ENCODE results near the gene RBM27. TPM values are rescaled to one million over a fixed set of nuclear protein-coding genes. Genes with fewer than 3 reads are reported as not detected.

RBM27 gene, protein sequence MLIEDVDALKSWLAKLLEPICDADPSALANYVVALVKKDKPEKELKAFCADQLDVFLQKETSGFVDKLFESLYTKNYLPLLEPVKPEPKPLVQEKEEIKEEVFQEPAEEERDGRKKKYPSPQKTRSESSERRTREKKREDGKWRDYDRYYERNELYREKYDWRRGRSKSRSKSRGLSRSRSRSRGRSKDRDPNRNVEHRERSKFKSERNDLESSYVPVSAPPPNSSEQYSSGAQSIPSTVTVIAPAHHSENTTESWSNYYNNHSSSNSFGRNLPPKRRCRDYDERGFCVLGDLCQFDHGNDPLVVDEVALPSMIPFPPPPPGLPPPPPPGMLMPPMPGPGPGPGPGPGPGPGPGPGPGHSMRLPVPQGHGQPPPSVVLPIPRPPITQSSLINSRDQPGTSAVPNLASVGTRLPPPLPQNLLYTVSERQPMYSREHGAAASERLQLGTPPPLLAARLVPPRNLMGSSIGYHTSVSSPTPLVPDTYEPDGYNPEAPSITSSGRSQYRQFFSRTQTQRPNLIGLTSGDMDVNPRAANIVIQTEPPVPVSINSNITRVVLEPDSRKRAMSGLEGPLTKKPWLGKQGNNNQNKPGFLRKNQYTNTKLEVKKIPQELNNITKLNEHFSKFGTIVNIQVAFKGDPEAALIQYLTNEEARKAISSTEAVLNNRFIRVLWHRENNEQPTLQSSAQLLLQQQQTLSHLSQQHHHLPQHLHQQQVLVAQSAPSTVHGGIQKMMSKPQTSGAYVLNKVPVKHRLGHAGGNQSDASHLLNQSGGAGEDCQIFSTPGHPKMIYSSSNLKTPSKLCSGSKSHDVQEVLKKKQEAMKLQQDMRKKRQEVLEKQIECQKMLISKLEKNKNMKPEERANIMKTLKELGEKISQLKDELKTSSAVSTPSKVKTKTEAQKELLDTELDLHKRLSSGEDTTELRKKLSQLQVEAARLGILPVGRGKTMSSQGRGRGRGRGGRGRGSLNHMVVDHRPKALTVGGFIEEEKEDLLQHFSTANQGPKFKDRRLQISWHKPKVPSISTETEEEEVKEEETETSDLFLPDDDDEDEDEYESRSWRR
- 17.7 TPM for total RNA-seq
- long read RNA-seq, partial matches to known transcripts, result 1 of 5 reads
- long read RNA-seq, other reads (novel, unspliced or antisense), result 4 of 5 reads

DNA sequence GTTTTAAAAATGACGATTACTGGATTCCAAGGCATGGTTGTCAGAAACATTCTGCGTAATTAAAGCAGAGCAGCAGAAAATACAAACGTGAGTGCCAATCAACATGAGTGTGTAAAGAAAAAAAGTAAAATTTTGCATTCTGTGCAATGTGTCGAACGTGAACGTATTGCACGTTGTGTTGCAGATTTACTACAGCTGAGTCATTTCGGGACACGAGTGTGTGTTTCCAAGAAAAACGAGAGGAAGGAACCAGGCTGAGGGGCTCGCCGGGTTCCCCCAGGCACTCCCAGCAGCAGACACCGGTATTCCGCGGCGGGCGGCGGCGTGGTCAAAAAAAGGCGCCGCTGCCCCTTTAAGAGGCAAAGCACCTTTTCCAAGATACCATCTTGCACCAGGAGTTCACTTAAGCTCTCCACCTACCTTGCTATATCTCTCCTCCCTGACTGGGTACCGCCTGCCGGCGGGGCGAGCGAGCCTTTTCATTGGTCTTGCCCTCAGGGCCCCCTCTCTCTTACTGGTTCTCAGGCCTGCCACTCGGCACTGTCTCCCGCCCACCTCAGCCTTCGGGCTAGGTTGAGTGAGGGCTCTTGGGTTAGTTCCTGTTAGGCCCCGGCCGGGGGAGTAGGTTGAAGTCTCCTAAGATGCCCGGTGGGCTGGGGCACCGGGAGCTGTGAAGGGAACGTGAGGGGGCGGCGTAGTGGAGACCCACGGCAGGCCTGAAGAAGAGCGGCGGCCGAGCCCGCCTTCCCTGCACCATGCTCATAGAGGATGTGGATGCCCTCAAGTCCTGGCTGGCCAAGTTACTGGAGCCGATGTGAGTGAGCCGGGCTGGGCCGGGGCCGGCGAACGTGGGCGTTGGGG, at the start of gene RBM27:
RBM27 (plus strand) TSS at position 595 of the 861 bp plus-strand sequence; CDS start at position 756, 161 bp downstream.
- DNase-seq, result peak; percentile 97
- ATAC-seq, result peak; percentile 100
- no peaks in the 10 kb centered on the region for H3K9me3 ChIP-seq
- intact Hi-C loops (cut with DNase I), result no loop called here
- no peaks in the 10 kb centered on the region for H3K27me3 ChIP-seq
- H3K27ac ChIP-seq, result peak within 1 kb of the TSS; percentile 78
- TF ChIP-seq, protein P1, sequence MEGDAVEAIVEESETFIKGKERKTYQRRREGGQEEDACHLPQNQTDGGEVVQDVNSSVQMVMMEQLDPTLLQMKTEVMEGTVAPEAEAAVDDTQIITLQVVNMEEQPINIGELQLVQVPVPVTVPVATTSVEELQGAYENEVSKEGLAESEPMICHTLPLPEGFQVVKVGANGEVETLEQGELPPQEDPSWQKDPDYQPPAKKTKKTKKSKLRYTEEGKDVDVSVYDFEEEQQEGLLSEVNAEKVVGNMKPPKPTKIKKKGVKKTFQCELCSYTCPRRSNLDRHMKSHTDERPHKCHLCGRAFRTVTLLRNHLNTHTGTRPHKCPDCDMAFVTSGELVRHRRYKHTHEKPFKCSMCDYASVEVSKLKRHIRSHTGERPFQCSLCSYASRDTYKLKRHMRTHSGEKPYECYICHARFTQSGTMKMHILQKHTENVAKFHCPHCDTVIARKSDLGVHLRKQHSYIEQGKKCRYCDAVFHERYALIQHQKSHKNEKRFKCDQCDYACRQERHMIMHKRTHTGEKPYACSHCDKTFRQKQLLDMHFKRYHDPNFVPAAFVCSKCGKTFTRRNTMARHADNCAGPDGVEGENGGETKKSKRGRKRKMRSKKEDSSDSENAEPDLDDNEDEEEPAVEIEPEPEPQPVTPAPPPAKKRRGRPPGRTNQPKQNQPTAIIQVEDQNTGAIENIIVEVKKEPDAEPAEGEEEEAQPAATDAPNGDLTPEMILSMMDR (IDR thresholded peaks at IDR 0.05), result no peak
- H3K4me3 ChIP-seq, result peak within 1 kb of the TSS; percentile 81
- H3K4me1 ChIP-seq, result peaks cover 28% of the 10 kb centered on the region
- H3K36me3 ChIP-seq, result no peaks in the 10 kb centered on the region

DNA sequence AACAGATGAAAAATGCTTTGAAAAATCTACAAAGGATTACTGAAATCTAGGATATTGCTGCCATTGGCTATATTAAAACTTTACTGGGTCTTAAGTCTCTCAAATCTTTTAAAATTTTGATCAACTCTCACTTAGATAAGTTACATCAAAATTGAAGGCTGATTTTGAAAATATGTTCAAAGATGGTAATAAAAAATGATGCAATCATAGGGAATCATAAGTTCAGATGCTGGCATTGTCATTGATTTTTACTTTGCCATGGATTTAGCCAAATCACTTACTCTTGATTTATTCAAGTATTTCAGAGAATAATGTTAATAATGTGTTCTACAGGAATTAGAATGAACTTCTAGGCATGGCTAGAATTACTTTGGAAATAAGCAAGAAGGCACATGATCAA, 45.1 kb upstream of the RBM27 start:
- TF ChIP-seq, protein P1 (IDR thresholded peaks at IDR 0.05), result no peak
- peaks cover 96% of the 10 kb centered on the region for H3K36me3 ChIP-seq
- DNase-seq (no peak), ATAC-seq (no peak)
- no peak overlapping the region for H3K4me3 ChIP-seq
- H3K27me3 ChIP-seq, result no peaks in the 10 kb centered on the region
- no peak overlapping the region for H3K27ac ChIP-seq
- H3K4me1 ChIP-seq, result no peaks in the 10 kb centered on the region
- H3K9me3 ChIP-seq, result no peaks in the 10 kb centered on the region
- intact Hi-C loops (cut with DNase I), result no loop called here

DNA sequence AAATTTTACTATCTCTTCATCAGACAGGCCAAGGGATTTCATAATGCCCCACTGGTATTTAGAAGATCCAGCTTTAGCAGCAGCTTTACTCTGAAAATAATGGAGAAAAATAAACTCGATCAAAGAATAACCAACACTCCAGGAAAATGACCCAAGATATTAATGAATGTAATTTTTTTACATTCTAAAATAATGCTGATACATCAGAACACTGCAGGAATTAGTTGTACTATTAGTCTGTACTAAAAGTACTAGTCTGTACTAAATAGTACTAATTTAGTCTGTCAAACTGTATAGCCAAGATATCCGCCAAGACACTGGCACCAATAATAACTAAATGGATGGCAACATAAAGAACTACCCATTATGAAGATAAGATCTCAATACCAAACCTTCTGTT, 39.0 kb upstream of the RBM27 start:
- ATAC-seq (no peak), DNase-seq (no peak)
- Histone ChIP-seq H3K4me1 (no peaks in the 10 kb centered on the region), H3K27me3 (no peaks in the 10 kb centered on the region), H3K27ac (no peak overlapping the region), H3K9me3 (no peaks in the 10 kb centered on the region), H3K36me3 (peaks cover 98% of the 10 kb centered on the region), H3K4me3 (no peak overlapping the region)
- TF ChIP-seq, protein P1 (IDR thresholded peaks at IDR 0.05), result no peak
- intact Hi-C loops (cut with DNase I), result loop anchor here (10.0 kb wide), 1 partner anchor 100 kb away; no protein-coding TSS in a partner anchor

DNA sequence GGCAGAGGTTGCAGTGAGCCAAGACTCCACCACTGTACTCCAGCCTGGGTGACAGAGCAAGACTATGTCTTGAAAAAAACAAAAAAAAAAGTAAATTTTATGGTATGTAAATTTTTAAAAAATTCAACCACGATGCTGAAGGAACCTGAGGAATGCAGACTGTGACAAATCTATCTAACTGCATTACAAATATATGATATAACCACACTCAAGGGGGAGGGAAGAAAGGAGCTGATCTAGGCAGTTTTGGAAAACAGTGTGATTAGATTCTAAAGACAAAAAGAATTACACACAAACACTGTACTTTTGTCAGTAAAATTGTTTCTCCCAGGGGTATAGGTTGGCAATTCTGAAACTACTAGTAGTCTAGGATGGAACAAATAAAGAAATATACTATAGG, 37.9 kb upstream of the RBM27 start:
- TF ChIP-seq, protein P1 (IDR thresholded peaks at IDR 0.05), result no peak
- Histone ChIP-seq H3K27me3 (no peaks in the 10 kb centered on the region), H3K9me3 (no peaks in the 10 kb centered on the region), H3K4me1 (no peaks in the 10 kb centered on the region), H3K36me3 (peaks cover 98% of the 10 kb centered on the region), H3K27ac (no peak overlapping the region), H3K4me3 (no peak overlapping the region)
- DNase-seq (no peak), ATAC-seq (no peak)
- intact Hi-C loops (cut with DNase I), result loop anchor here (10.0 kb wide), 1 partner anchor 99 kb away; no protein-coding TSS in a partner anchor

Measured in upper lobe of right lung (tissue), 1 donor.